NCI-H82 treated with DMSO at 0.1 percent for 48 hours (cell line): Measurements from ENCODE around the gene CDH2.
"Not testable (repeated sequence)": the region's sequence is repeated elsewhere in the genome, so short reads cannot be mapped to it uniquely, and the experiment has no call there.

Source experiments
- DNase-seq: peaks from one replicate; lab custom pipeline; 2025; ENCODE audit not compliant: unreplicated experiment; lab: John Stamatoyannopoulos, UW

Gene CDH2

DNA sequence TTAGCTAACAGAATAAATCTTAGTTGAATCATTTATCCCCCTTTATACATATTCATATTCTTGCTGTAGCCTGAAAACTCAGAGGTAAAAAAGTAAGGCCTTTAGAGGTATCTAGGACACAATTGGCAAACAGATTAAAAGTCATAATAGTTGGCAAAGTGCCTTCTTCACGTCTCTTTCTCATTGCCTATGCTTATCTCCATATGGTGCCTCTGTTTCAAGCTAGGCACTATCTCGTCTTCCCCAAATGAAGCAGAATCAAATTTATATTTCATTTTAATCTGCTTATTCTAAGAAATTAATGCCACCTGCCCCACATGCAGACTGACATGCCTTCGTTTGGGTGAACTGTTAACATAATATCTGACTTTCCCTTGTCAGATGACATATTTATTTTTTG, 245.4 kb downstream of the CDH2 start:
- no peak for DNase-seq

DNA sequence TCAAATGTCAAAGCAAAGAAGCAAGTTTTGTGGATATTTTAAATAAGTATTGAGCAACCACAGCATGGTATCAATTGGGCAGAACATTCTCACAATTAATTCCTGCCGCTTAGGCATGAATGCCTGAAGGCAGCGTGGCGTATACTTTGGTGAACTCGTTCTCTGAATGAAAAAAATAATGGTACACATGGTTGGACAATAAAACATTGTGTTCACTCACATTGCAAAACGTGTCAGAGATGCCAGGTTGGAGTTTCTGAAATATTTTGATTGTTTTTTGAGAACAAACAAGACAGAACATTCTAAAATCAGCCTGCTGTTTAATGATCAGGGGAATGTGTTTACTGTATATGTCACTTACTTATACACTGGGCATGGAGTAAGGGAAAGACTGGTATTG, 254.2 kb downstream of the CDH2 start:
- no peak for DNase-seq

DNA sequence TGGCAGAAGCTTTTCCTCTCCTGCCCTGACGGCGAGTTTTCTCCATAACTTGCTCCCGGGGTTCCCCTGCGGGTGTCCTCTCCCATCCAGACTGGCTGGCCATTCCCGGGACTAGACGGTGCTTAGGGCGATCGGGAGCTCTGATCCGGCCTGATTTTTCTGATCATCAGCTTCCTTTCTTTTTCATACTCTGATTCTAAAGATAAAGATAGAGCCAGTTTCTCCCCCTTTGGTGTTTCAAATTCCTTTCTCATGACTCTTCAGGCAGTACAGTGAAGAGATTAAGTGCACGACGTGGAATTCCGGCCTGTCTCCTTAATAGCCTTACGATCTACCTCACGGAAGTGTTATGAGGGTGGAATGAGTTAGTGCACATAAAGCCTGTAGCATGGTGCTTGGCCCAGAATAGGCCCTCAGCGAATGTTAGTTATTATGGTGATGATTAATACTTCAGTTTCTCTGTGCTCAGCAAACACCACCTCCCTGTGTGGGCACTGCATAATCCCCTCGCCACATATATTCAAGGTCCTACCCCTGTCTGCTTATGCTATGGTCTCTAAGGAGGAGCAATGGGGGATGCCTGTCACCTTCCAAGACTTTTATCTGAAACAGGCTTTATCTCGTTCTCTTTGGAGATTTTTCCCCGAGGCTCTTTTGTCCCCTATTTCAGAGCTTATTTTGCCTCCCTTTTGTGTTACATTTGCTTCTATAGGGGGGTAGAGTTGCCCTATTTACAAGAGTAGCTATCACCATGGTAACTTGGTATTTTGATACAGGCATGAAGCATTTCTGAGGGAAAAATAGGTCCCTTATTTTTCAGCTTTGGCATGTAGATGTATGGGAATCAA, 254.8 kb downstream of the CDH2 start:
- DNase-seq, result no peak

DNA sequence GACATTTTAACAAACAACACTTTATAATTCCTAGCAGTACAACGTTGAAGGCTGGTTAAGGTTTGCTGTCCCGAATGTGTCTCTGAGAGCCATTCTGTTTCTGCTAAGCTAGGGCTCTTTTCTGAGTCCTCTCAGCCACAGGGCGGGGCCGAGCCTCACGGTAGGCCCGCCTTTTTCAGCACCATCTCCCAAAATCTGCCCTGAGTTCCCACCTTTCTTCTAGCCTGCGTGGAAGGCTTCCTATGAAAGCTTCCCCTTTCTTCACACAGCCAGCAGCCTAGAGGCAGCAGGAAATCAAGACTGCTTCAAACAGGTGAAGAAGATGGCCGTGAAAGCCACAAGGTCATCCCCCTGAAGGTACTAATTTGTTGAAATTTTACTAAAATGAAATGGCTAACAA, 255.5 kb downstream of the CDH2 start:
- DNase-seq, result no peak

DNA sequence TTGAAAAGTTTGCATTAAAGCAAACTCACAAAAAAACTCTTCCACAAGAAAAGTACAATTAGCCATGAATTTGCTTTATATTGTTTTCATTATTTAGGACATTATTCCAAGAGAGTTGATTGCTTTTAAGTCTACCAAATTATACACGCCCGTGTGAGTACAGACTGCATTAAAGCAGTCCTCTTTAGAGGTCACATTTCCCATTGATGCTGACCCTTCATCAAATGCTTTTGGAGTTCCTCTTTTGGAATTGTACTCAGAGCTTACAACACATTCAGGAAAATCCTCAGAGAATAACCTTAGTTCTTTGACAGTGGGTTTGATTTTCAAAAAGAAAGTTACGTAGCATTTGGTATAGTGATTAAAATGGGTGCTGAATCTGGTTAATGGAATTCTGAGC, 256.1 kb downstream of the CDH2 start:
- no peak for DNase-seq

DNA sequence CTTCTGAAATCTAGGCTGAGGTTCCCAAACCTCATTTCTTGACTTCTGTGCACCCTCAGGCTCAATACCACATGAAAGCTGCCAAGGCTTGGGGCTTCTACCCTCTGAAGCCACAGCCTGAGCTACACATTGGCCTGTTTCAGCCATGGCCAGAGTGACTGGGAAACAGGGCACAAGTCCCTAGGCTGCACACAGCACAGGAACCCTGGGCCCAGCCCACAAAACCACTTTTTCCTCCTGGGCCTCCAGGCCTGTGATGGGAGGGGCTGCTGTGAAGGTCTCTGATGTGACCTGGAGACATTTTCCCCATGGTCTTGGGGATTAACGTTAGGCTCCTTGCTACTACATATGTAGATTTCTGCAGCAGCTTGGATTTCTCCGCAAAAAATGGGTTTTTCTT, 270.7 kb downstream of the CDH2 start:
- not testable (repeated sequence) for DNase-seq

DNA sequence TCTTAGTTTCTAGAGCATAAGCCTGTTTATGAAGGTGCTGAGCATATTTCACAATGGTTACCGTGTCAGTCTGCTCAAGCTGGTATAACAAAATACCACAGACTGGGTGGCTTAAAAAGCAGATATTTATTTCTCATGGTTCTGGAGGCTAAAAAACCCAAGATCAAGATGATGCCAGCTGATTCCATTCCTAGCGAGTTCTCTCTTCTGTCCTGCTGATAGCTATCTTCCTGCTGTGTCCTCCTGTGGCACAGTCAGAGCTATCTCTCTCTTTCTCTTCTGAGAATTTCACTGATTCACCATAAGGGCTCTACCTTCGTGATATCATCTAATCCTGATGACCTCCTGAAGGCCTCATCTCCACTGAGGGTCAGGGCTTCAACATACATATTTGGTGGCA, 273.0 kb downstream of the CDH2 start:
- no peak for DNase-seq

DNA sequence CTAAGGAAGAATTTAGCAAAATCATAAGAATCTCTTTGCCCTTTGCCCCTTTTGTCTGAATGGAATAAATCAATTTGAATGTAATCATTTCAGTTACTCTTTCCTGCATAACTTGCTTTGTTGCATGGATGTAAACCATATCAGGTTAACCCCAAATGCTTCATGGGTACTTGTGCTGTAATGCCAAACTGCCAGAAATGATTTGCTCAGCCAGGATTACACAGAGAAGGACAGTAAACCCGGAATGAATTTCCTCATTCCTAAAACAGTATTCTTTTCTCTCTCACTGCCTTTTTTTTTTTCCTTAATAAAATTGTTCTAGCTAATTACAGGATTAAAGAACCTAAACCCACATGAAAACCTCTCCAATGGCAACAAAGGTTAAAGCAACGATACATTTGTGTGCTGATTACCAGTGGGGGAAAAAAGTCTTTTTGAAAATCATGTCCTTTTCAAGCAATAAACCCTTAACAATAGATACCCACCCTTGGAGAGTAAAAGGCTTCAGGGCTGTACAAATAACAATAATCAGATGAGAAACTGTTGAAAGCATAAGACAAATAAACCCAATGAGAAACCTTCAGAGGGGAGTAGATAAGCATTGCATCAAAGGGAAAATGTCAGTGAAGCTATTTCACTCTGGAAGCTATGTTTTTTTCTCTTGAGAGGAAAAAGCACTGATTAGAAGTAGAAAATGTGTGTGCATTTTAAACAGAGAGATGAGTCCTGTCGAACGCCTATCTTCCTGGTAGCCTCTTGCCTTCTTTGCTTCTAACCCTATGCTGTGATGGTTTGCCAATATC, 275.3 kb downstream of the CDH2 start:
- no peak for DNase-seq
